COLO829 (cell line): ENCODE results near the gene TRIM40.
"Not testable (repeated sequence)": the region's sequence is repeated elsewhere in the genome, so short reads cannot be mapped to it uniquely, and the experiment has no call there.

Experiments
- DNase-seq: peaks from one replicate; pipeline ENCODE4 v3.0.0; 2012; ENCODE audit warnings: low spot score

The TRIM40 gene

DNA sequence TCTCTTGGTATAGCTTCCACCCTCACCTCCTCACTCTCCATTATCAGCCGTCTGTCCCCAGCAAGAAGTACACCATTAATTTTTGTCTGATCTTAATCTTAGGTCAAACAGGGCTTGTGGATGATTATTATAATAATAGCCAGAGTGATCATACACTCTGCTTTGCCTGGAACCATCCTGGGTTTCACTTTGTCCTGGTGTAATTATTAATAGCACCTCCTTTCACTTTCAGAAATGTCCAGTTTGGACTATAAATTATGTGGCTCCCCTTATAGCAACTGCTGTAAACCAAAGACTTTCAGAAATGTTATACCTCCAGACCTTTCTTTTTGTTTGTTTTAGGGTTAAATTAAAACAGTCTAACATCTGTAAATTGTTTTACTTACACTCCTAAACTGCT, 22.1 kb upstream of the TRIM40 start:
- no peak for DNase-seq

DNA sequence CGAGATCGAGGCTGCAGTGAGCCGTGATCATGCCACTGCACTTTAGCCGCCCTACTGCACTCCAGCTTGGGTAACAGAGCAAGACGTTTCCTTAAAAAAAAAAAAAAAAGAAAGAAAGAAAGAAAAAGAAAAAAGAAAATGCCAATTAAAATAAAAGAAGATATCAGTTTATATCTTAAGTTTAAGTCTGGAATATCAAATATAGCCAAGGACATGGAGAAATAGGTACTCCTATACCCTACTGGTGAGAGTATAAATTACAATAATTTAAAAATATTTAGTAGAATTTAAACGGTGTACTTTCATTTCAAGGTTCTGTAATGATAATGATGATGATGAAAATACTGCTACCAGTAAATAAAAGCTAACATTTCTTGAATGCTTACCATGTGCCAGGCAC, 19.2 kb upstream of the TRIM40 start:
- DNase-seq = no peak

DNA sequence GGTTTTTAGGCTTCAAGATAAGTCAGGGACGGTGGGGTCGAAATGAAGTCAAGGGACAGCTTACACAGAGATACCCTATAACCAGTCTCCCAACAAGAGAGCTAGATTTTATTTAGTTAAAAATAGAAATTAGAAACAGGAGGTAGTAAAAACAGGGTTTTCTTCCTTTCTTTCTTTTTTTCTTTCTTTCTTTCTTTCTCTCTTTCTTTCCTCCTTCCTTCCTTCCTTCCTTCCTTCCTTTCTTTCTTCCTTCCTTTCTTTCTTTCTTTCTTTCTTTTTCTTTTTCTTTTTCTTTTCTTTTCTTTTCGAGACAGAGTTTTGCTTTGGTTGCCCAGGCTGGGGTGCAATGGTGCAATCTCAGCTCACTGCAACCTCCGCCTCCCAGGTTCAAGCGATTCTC, 17.2 kb upstream of the TRIM40 start:
- not testable (repeated sequence) for DNase-seq

DNA sequence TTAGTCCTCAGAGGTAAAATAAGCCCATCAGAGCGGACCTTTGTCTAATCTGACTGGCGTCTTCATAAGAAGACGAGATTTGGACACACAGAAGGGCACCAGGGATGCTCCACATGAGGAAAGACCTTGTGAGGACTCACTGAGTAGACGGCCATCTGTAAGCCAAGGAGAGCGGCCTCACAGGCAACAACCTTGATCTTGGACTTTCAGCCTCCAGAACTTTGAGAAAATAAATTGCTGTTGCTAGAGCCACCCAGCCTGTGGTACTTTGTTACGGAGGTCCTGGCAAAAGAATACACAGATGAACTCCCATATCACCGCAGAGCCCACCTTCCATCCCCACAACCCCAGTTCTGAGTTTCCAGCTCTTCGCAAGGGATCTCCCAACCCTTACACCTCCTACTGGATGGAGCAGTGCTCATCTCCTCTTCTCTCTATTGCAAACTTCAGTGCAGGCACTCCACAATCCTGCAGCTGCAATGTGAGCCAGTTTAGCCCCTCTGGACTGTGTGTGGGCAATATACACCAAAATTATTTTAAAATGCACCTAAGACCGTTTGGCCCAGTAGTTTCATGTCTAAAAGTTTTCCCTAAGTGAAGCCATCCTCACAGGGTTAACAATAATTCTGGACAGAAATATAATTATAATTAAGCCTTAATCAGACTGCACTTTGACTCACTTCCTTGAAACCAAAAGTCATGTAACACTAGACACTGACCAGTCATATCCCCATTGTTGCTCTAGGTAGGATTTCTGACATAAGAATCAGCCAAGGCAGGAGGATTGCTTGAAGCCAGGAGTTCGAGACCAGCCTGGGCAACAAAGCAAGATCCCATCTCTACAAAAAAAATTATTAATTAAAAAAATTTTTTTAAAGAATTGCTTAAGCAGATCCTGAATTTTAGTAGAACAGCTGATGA, 14.2 kb upstream of the TRIM40 start:
- DNase-seq = no peak

DNA sequence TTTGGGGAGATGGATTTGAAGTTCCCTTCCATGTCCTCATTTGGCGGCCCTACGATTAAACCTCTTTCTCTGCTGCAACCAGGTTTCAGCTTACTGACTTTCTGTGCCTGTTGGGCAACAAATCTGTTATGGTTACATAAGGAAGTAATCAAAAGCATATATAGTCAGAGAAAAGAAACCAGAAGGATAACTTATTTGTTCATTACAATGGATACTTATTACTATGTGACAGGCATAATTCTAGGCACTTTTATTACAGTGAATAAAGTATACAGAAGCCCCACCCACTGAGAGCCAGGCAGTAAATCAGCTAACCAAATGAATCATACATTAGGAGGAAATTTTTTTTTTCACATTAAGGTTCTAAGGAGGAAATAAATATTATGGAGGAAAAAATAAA, 13.4 kb upstream of the TRIM40 start:
- DNase-seq = no peak

DNA sequence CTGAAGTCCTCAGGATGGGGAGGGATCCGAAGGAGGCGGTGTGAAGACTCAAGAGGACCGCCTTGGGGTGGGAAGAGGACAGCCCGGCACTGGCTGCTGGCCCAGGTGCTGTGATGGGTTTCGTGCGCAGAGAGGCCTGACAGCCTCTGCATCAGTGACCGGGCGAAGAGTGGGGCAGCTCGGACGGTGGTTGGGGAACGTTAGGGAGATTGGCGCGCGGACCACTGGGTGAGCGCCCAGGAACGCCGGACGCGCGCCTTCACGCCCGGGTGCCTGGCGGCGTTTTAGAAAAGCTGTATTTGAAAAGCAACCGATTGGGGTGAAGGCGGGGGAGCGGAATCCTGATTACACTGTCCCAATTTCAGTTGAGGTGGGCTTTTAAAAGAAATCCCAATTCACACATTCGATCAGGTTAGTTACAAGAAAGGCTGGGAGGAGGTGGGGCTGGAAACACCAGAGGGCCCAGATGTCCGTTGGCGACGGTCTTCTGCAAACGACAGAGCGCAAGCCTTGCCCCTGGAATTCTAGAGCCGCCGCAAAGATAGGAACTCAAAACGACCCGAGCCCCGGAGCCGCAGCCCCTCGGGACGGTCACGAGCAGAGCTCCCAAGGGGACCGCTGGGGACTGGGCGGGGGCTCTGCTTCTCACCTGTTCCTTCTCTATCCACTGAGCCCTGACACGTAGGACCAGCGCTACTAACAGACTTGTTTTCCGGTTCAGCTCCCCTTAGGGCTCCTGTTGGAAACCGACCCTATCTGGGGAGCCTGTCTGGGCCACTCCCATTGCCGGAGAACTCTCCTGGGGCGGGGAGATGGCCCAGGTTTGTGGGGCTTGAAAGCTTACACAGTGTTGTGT, 8.5 kb upstream of the TRIM40 start:
- DNase-seq = no peak

DNA sequence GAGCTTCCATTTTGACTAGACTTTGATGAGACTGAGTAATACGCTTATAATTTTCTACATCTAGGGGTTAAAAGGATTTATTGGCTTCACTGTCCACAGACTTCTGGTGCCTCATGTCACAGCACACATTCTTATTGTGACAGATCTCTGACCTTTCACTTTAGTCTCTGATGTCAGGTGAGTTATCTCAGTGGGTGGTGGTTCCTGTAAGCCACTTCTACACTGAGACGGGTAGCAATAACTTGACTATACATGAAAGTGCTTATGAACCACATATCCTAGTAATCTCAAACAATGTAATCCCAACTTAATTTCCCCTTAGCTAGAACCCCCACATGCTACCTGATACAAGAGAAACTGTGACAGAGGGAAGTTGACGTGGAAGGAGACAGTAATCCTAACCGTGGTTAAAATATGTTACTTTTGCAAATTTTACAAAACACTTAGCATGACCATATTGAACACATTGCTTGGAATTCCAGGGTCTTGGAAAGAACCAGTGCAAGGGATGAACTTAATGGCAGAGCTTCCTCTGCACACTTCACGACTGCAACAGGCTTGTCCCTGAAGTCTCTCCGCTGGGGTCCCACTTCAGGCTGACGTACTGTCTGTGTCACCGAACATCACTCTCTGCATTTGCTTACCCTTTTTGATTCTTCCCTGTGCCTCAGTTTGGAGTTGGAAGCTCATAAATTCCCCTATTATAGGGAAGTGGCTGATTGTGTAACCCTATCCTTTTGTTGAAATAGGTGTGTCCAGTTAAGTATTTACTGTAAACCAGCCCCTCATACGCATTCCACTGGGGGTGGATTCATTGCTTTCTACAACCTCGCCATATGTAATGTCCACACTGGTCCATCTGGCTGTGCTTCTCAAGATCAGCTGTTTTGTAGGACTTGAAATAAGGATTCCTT, 6.4 kb upstream of the TRIM40 start:
- DNase-seq = no peak

DNA sequence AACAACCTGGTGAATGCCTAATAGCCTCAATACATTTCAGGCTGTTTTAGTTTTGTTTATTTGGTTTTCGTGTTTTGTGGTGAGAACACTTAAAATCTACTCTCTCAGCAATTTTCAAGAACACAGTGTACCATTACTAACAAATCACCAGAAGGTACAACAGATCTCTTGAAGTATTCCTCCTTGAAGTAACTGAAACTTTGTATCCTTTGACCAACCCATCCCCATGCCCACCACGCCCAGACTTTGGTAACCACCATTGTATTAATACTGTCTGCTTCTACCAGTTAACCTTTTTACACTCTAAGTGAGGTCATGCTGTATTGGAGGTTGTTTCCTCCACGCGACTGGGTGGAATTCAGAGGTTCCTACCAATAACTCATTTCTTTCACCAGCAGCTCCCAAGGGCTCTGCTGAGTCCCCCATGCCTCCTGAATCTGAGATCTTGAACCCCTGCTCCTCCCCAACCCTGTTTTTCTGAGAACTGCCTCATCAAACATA, 5.7 kb upstream of the TRIM40 start:
- DNase-seq = no peak

DNA sequence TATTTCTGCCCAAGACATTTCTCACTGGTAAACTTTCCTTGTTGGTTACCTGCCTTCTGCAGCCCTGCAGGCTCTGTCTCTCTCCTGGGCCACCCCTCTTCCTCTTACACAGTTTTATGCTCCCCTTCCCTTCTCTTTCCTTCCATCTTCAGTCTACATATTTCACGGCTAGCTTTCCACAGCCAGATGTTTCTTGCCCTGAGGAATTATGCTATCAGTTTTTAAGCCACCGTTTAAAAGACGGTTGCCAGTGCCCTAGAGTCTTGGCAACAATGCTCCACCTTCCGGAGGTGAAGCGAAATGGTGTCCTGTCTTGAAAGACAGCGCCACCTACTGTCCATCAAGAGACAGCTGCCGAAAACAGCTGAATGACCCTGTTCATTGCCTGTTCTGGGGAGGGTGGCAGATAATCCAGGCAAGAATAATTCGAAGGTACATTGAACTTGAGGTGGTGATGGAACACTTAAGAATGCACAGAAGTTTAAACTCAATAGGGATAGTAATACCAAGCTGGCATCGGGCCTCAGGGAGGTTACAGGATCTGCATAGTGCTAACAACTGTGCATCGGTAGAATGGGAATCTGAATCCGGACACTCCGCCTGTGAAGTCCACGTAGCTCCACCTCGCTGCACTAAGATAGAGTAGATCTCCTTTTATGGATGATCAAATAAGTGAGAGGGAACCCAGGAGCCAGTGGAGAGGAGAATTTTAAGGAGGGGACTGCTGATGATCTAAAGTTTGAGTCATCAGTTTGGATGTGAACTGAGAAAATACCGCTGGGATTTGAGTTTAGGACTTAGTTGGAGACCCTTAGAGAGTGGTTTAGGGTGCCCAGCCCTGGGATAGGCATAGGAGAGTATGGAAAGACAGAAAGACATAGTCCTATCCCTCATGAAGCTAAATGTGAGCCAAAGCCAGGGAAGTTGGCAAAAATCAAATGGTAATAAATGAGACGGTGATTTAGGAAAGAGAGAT, 4.8 kb upstream of the TRIM40 start:
- DNase-seq = peak; percentile 94

DNA sequence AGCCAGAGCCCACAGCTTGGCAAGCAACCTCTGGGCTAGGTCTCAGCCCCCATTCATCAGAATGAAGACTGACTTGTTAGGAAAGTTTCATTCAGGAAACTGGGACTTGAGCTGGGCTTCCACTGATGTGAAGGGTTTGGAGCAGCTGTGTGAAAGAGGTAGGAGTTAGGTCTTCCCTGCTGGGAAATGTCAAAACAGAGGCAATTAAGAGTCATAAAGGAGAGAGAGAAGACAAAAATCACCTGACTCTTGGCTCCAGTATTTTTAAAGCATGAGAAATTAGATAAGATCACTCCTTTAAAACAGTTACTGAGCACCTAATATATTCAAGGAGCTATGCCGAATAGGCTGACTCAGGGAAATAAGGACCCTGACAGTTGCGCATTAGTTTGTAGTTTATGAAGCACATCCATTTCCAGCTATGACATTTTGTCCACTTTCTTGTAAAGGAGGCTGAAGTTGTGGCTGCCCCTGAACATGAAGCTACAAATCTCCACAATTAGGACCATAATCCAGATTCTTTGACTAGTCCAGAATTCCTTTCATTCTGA, 3.9 kb upstream of the TRIM40 start:
- no peak for DNase-seq

DNA sequence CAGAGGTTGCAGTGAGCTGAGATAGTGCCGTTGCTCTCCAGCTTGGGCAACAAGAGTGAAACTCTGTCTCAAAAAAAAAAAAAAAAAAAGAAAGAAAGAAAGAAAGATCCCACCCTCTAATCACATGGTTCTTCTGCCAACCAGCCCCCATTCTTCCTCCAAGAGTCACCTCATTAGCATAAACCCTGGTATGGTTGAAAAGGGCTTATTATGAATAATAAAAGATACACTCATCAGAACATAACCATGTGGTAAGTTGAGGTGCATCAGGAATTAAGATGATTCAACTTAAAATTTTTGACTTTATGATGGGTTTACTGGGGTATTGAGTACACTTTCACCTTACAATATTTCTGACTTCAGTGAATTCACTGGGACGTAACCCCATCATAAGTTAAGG, 793 bp upstream of the TRIM40 start:
- no peak for DNase-seq

DNA sequence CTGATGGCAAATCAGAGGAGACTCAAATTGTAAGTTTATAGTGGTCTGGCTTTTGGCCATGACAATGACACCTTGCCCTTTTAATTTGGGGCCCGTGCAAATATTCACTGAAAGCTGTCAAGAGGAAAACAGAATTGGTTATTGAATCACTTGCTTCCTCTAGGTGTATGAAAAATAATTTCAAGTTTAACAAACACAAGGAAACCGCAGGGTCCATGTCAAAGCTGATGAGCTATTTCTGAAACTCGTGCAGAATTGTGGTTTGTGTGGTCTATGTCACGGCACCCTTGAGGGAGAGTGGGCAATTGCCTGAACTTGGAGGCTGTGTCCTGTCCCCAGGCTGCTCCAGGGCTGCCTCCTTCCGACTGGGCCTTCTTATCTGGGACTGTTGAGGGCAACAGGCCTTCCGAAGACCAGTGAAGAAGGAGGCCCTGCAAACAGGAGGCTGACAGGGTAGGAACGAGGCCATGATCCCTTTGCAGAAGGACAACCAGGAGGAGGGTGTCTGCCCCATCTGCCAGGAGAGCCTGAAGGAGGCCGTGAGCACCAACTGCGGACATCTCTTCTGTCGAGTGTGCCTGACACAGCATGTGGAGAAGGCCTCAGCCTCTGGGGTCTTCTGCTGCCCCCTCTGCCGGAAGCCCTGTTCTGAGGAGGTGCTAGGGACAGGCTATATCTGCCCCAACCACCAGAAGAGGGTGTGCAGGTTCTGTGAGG, 788 bp downstream of the TRIM40 start:
- DNase-seq = no peak

DNA sequence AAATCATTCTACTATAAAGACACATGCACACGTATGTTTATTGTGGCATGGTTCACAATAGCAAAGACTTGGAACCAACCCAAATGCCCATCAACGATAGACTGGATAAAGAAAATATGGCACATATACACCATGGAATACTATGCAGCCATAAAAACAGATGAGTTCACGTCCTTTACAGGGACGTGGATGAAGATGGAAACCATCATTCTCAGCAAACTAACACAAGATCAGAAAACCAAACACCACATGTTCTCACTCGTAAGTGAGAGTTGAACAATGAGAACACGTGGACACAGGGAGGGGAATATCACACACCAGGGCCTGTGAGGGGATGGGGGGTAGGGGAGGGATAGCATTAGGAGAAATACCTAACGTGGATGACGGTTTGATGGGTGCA, 4.3 kb downstream of the TRIM40 start:
- DNase-seq = not testable (repeated sequence)

DNA sequence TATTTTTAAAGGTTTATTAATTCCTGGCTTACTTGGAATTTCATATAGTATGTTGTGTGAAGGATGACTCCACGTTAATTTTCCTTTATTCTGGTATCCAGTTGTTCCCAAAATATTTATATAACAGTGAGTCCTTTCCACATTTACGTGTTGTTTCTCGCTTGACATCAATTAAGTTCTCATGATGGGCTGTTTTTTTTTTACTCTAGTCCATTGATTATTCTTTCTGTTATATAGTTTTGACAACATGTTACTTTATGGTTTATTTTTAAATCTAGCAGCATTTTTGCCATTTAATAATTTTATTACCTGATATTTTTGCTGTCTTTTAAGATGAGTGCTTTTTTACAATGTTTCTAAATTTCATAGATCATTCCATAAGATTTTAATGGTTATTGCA, 6.7 kb downstream of the TRIM40 start:
- no peak for DNase-seq

DNA sequence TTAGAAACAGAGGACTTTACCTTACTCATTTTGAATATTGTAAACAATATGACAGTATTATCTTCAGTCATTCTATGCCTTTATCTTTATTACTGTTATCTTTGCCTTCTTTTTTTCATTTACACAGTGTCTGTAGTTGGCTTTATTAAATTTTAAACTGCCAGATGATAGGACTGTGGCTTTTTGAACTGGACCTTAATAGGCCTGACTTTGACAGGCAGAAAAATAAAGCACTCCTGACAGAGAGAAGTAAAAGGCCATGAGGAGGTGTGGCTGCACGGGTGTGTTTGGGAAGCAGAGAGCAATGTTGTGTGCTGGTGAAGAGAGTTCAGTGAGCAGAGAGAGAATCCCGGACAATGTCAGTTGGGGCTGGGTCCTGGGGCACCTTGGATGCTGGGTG, 7.8 kb downstream of the TRIM40 start:
- no peak for DNase-seq

DNA sequence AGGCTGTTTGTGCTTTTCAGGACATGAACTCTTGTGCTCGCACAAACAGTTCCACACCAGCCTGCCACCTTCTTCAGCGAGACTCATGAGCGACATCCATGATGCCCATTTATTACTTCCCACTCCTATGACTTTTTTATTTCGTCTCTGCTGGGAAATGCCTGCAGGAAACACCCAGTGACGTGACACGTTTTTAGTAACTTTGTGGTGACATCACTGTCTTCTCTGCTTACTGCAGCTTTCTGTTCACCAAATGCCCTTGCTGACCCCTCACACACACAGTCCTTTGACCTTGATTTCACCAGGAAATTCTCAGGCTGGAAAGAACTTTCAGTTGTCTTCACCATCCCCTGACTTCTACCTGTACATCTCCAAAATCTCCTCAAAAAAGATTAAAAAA, 8.9 kb downstream of the TRIM40 start:
- DNase-seq = no peak

DNA sequence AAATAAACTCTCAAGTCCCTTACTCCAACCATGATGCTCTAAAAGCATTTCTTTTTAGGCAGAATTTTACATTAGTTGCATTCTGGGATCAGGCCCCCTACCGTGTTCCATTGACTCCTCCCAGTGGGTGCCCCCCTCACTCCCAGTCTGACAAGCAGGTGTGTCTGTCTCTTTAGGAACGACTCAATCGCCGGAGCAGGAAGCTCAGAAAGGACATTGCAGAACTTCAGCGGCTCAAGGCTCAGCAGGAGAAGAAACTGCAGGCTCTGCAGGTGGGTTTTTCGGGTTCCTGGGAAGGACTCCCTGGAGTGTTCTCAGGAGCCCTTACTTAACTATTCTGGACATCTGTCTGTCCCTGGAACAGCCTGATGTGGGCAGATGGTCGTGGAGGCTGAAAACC, 9.9 kb downstream of the TRIM40 start:
- no peak for DNase-seq

DNA sequence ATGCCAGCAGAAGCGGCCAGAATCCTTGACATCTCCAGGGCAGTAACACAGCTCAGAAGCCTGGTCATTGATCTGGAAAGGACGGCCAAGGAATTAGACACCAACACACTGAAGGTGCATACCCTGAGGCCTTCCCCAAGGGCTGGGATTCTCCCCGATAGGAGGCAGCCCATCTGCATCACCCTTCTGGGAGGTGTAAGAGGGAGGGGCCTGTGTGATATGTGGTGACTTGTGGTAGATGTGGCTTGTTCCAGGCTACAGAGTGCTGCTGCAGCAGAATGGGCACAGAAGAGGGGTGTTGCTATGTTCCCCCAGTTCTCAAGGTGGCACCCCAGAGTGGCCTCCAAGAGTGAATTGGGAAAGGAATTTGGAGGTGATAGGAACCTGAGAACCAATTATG, 11.2 kb downstream of the TRIM40 start:
- DNase-seq = no peak

DNA sequence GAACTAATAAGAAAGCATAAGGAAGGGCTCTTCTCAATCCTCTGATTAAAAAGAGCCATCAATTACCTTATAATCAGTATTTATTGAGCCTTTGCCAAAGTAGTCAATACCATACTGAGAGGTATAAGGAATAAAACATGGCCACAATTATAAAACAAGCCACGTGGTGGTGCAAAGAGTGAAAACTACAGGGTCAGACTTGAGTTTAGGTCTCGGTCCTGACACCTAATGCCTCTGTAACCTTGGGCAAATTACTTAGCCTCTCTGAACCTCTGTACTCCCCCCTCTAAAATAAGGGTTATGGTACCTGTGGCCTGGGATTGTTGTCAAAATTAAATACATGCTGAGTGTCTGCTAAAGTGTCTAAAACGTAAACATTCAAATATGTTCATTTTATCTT, 13.3 kb downstream of the TRIM40 start:
- no peak for DNase-seq
